SK-N-SH treated with all-trans-retinoic acid at 6 μM for 48 hours (cell line): ENCODE results near the gene KLF5.

Experiments used
- ATAC-seq: fragments of 200-7000 bp; cut with Tn5 transposase; 3 replicates; pipeline ENCODE4 v1.9.1; 2020; ENCODE audit warnings: mild to moderate bottlenecking, moderate library complexity
- ESRRG ChIP-seq: fragments of 250-450 bp; sonication (Bioruptor Pico); IDR thresholded peaks from 2 replicates; pipeline ENCODE4 v1.6.1; 2021; ENCODE audit warnings: mild to moderate bottlenecking
- GLIS3 ChIP-seq: fragments of 250-450 bp; sonication (Bioruptor Pico); IDR thresholded peaks from 2 replicates; pipeline ENCODE4 v1.5.0; 2020; ENCODE audit warnings: mild to moderate bottlenecking, moderate library complexity
- ISL1 ChIP-seq: fragments of 250-450 bp; sonication (Bioruptor Pico); IDR thresholded peaks from 2 replicates; pipeline ENCODE4 v2.1.2; 2022; ENCODE audit warnings: mild to moderate bottlenecking, moderate library complexity
- OSR1 ChIP-seq: fragments of 250-450 bp; sonication (Bioruptor Pico); IDR thresholded peaks from 2 replicates; pipeline ENCODE4 v1.8.0; 2022; ENCODE audit warnings: moderate library complexity, mild to moderate bottlenecking, inconsistent platforms
- PPARA ChIP-seq: fragments of 250-450 bp; sonication (Bioruptor Pico); IDR thresholded peaks from 2 replicates; pipeline ENCODE4 v1.5.0; 2020; ENCODE audit warnings: mild to moderate bottlenecking, borderline replicate concordance
- RARB ChIP-seq: fragments of 250-450 bp; sonication (Bioruptor Pico); IDR thresholded peaks from 2 replicates; pipeline ENCODE4 v1.8.0; 2021; ENCODE audit warnings: mild to moderate bottlenecking, moderate library complexity
- SNAI2 ChIP-seq: fragments of 250-450 bp; sonication (Bioruptor Pico); IDR thresholded peaks from 2 replicates; pipeline ENCODE4 v1.5.0; 2020; ENCODE audit warnings: mild to moderate bottlenecking, moderate library complexity
- TCF4 ChIP-seq: fragments of 250-450 bp; sonication (Bioruptor Pico); IDR thresholded peaks from 2 replicates; pipeline ENCODE4 v1.8.0; 2021; ENCODE audit warnings: mild to moderate bottlenecking, moderate library complexity, borderline replicate concordance
- TOX ChIP-seq: fragments of 250-450 bp; sonication (Bioruptor Pico); IDR thresholded peaks from 2 replicates; pipeline ENCODE4 v1.8.0; 2021; ENCODE audit warnings: mild to moderate bottlenecking, moderate library complexity, borderline replicate concordance
- ZC3H10 ChIP-seq: fragments of 250-450 bp; sonication (Bioruptor Pico); IDR thresholded peaks from 2 replicates; pipeline ENCODE4 v1.5.1; 2021; ENCODE audit warnings: mild to moderate bottlenecking, moderate library complexity
- ZFP30 ChIP-seq: fragments of 450-650 bp; formaldehyde crosslinking; IDR thresholded peaks from 2 replicates; pipeline ENCODE4 v1.5.0; 2022; ENCODE audit warnings: mild to moderate bottlenecking, moderate library complexity
- ZNF565 ChIP-seq: fragments of 450-650 bp; formaldehyde crosslinking; conservative IDR thresholded peaks from 2 replicates; pipeline ENCODE4 v1.5.0; 2020; ENCODE audit warnings: low read depth, mild to moderate bottlenecking, moderate library complexity
- ZNF8 ChIP-seq: fragments of 450-650 bp; formaldehyde crosslinking; IDR thresholded peaks from 2 replicates; pipeline ENCODE4 v1.5.0; 2020; ENCODE audit warnings: mild to moderate bottlenecking, moderate library complexity
- TF ChIP-seq, protein P1 (sequence below): fragments of 250-450 bp; sonication (Bioruptor Pico); IDR thresholded peaks from 2 replicates; pipeline ENCODE4 v1.5.1; 2021; ENCODE audit warnings: mild to moderate bottlenecking, moderate library complexity
- TF ChIP-seq, protein P2 (sequence below): fragments of 250-450 bp; sonication (Bioruptor Pico); IDR thresholded peaks from 2 replicates; pipeline ENCODE4 v1.8.0; 2020; ENCODE audit warnings: mild to moderate bottlenecking, moderate library complexity, borderline replicate concordance
- TF ChIP-seq, protein P3 (sequence below): fragments of 250-450 bp; sonication (Bioruptor Pico); IDR thresholded peaks from 2 replicates; pipeline ENCODE4 v1.5.0; 2020; ENCODE audit warnings: mild to moderate bottlenecking, moderate library complexity
- TF ChIP-seq, protein P4 (sequence below): fragments of 250-450 bp; sonication (Bioruptor Pico); IDR thresholded peaks from 2 replicates; pipeline ENCODE4 v1.5.1; 2020; ENCODE audit warnings: low read depth, mild to moderate bottlenecking, moderate library complexity

KLF5 gene

DNA sequence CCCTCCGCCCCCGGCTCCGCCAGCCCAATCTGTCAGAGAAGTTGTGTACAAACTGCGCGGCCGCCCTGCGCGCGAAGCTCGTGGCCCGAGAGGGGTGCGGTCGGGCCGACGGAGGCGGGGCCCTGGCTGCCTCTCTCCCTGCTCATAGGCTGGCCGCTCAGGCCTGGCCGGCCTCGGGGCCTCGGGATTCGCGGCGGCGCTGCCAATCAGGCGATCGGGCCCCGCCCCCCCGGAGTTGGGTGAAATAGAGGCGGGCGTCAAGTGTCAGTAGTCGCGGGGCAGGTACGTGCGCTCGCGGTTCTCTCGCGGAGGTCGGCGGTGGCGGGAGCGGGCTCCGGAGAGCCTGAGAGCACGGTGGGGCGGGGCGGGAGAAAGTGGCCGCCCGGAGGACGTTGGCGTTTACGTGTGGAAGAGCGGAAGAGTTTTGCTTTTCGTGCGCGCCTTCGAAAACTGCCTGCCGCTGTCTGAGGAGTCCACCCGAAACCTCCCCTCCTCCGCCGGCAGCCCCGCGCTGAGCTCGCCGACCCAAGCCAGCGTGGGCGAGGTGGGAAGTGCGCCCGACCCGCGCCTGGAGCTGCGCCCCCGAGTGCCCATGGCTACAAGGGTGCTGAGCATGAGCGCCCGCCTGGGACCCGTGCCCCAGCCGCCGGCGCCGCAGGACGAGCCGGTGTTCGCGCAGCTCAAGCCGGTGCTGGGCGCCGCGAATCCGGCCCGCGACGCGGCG, at the start of gene KLF5:
KLF5 (plus strand) TSS at position 270 of the 724 bp plus-strand sequence; CDS start at position 593, 323 bp downstream.
- ATAC-seq: peak; percentile 96

DNA sequence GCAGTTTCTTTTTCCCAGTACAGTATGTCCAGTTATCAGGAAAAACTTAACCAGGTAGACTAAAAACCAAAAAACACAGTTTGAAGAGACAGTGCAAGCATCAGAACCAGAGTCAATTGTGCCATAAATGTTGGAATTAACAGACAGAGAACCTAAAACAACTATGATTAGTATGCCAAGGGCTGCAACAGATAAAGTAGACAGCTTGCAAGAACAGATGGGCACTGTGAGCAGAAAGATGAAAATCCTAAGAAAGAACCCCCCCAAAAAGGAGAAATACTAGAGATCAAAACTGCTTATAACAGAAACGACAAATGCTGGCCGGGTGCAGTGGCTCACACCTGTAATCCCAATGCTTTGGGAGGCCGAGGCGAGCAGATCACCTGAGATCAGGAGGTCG, 47.1 kb upstream of the KLF5 start:
- ATAC-seq: no peak
- TF ChIP-seq ZNF565 (CRISPR knock-in tag) (no peak), ZNF8 (CRISPR knock-in tag) (no peak), RARB (CRISPR knock-in tag) (no peak), PPARA (CRISPR knock-in tag) (no peak), SNAI2 (CRISPR knock-in tag) (no peak), GLIS3 (CRISPR knock-in tag) (no peak), TCF4 (CRISPR knock-in tag) (no peak)
- TF ChIP-seq, protein P1, sequence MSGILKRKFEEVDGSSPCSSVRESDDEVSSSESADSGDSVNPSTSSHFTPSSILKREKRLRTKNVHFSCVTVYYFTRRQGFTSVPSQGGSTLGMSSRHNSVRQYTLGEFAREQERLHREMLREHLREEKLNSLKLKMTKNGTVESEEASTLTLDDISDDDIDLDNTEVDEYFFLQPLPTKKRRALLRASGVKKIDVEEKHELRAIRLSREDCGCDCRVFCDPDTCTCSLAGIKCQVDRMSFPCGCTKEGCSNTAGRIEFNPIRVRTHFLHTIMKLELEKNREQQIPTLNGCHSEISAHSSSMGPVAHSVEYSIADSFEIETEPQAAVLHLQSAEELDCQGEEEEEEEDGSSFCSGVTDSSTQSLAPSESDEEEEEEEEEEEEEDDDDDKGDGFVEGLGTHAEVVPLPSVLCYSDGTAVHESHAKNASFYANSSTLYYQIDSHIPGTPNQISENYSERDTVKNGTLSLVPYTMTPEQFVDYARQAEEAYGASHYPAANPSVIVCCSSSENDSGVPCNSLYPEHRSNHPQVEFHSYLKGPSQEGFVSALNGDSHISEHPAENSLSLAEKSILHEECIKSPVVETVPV (CRISPR knock-in tag): no peak
- TF ChIP-seq, protein P2, sequence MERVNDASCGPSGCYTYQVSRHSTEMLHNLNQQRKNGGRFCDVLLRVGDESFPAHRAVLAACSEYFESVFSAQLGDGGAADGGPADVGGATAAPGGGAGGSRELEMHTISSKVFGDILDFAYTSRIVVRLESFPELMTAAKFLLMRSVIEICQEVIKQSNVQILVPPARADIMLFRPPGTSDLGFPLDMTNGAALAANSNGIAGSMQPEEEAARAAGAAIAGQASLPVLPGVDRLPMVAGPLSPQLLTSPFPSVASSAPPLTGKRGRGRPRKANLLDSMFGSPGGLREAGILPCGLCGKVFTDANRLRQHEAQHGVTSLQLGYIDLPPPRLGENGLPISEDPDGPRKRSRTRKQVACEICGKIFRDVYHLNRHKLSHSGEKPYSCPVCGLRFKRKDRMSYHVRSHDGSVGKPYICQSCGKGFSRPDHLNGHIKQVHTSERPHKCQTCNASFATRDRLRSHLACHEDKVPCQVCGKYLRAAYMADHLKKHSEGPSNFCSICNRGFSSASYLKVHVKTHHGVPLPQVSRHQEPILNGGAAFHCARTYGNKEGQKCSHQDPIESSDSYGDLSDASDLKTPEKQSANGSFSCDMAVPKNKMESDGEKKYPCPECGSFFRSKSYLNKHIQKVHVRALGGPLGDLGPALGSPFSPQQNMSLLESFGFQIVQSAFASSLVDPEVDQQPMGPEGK (CRISPR knock-in tag): no peak
- TF ChIP-seq, protein P3, sequence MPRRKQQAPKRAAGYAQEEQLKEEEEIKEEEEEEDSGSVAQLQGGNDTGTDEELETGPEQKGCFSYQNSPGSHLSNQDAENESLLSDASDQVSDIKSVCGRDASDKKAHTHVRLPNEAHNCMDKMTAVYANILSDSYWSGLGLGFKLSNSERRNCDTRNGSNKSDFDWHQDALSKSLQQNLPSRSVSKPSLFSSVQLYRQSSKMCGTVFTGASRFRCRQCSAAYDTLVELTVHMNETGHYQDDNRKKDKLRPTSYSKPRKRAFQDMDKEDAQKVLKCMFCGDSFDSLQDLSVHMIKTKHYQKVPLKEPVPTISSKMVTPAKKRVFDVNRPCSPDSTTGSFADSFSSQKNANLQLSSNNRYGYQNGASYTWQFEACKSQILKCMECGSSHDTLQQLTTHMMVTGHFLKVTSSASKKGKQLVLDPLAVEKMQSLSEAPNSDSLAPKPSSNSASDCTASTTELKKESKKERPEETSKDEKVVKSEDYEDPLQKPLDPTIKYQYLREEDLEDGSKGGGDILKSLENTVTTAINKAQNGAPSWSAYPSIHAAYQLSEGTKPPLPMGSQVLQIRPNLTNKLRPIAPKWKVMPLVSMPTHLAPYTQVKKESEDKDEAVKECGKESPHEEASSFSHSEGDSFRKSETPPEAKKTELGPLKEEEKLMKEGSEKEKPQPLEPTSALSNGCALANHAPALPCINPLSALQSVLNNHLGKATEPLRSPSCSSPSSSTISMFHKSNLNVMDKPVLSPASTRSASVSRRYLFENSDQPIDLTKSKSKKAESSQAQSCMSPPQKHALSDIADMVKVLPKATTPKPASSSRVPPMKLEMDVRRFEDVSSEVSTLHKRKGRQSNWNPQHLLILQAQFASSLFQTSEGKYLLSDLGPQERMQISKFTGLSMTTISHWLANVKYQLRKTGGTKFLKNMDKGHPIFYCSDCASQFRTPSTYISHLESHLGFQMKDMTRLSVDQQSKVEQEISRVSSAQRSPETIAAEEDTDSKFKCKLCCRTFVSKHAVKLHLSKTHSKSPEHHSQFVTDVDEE: no peak

More for the DNA sequence above, at the start of gene KLF5:
- TF ChIP-seq, protein P4, sequence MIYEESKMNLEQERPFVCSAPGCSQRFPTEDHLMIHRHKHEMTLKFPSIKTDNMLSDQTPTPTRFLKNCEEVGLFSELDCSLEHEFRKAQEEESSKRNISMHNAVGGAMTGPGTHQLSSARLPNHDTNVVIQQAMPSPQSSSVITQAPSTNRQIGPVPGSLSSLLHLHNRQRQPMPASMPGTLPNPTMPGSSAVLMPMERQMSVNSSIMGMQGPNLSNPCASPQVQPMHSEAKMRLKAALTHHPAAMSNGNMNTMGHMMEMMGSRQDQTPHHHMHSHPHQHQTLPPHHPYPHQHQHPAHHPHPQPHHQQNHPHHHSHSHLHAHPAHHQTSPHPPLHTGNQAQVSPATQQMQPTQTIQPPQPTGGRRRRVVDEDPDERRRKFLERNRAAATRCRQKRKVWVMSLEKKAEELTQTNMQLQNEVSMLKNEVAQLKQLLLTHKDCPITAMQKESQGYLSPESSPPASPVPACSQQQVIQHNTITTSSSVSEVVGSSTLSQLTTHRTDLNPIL (CRISPR knock-in tag): no peak
- TF ChIP-seq ESRRG (CRISPR knock-in tag) (no peak), ZFP30 (CRISPR knock-in tag) (no peak), OSR1 (CRISPR knock-in tag) (no peak), SNAI2 (CRISPR knock-in tag) (no peak), ZC3H10 (CRISPR knock-in tag) (no peak), TOX (CRISPR knock-in tag) (no peak), ISL1 (CRISPR knock-in tag) (no peak)
- TF ChIP-seq, protein P3: no peak
- TF ChIP-seq, all 23 proteins: peak for 0

DNA sequence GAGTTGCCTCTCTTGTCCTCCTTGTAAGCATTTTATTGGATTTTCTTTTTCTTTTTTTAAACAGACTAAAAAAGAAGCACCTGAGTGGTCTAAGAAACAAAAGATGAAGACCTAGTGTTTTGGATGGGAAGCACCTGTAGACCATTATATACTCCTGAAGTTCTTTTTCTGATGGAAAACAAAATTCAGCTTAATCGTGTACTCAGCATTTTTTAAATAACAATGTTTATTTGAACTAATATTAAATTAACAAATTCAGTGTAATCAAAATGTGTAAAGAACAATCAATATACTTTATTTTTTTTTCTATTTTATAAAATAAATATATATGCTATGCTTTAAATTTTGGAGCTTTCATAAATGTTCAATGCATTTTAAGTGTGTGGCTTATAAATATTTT, 43.0 kb upstream of the KLF5 start:
- no peak for TF ChIP-seq SNAI2 (CRISPR knock-in tag)
- no peak for TF ChIP-seq ZFP30 (CRISPR knock-in tag)
- TF ChIP-seq RARB (CRISPR knock-in tag): no peak
- no peak for TF ChIP-seq TOX (CRISPR knock-in tag)
- ATAC-seq: no peak
